GM10266 (cell line): Measurements from ENCODE around the gene TGDS.
"Not testable (repeated sequence)": the region's sequence is repeated elsewhere in the genome, so short reads cannot be mapped to it uniquely, and the experiment has no call there.

Source experiments
- DNase-seq: peaks from one replicate; pipeline ENCODE4 v3.0.0; 2012; ENCODE audit errors: extremely low spot score
- CTCF ChIP-seq: IDR thresholded peaks from 2 replicates; pipeline ENCODE4 v1.5.1; 2012; ENCODE audit warnings: mild to moderate bottlenecking, low read depth; ENCODE audit not compliant: control insufficient read depth, insufficient read depth; ENCODE audit errors: missing control alignments

Gene TGDS

GRCh38 chr13:94595950-94596574 is at the start of gene TGDS:
TSS of gene TGDS (minus strand) at chr13:94596152. CDS start at chr13:94596136, 16 bp downstream.
- peak; percentile 87 for DNase-seq
- TF ChIP-seq CTCF: no peak

GRCh38 chr13:94641409-94641941 is 45.5 kb upstream of the TGDS start:
- no peak for TF ChIP-seq CTCF
- DNase-seq: no peak

GRCh38 chr13:94640721-94641120 is 44.8 kb upstream of the TGDS start:
- no peak for TF ChIP-seq CTCF
- DNase-seq: no peak

- not testable (repeated sequence) for DNase-seq
Measured at GRCh38 chr13:94637677-94638076, 41.7 kb upstream of the TGDS start.

GRCh38 chr13:94636942-94637578 is 41.1 kb upstream of the TGDS start:
- TF ChIP-seq CTCF: no peak
- no peak for DNase-seq

GRCh38 chr13:94636096-94636495 is 40.1 kb upstream of the TGDS start:
- not testable (repeated sequence) for DNase-seq

- no peak for TF ChIP-seq CTCF
- DNase-seq: no peak
Measured at GRCh38 chr13:94632226-94632980, 36.5 kb upstream of the TGDS start.

- TF ChIP-seq CTCF: no peak
- DNase-seq: no peak
Measured at GRCh38 chr13:94630858-94631257, 34.9 kb upstream of the TGDS start.
